ENCODE data around the gene ARID1A.

ARID1A gene

GRCh38 chr1:26828411-26828991 is 132.7 kb downstream of the ARID1A start:
- no peak for DNase-seq

GRCh38 chr1:26829184-26829911 is 133.5 kb downstream of the ARID1A start:
- DNase-seq = no peak

DNA sequence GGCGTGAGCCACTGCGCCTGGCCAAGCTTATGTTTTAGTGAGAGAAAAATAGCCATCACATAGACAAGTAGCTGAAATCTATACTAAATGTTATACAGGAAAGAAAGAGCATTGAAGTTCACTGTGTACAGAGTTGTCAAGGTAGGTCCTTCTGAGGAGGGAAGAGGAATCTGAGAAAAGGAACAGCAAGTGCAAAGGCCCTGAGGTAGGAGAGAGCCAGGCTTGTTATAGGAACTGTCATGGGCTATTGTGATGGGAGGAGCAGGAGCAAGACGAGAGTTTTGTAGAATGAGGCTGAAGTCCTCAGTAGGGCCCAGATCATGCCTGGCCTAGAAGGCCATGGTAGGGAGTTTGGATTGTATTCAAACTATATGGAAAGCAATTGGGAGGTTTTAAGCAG is 135.2 kb downstream of the ARID1A start:
- DNase-seq = no peak

Data from SW 1271 (cell line).